Testis (tissue), 3 donors: Measurements from ENCODE around the gene EI24. TPM values are rescaled to one million over a fixed set of nuclear protein-coding genes. Genes with fewer than 3 reads are reported as not detected.

Source experiments
- DNase-seq: peaks from one replicate; pipeline ENCODE4 v3.0.0-alpha.2; 2019
- H3K27ac ChIP-seq, 2 donors: fragments of 200-600 bp; sonication (generic); one replicate each; pipeline ENCODE4 v1.5.1; 2019
- H3K27me3 ChIP-seq: fragments of 200-600 bp; sonication (generic); one replicate; pipeline ENCODE4 v1.5.1; 2019
- H3K36me3 ChIP-seq: fragments of 200-600 bp; sonication (generic); one replicate; pipeline ENCODE4 v1.5.1; 2017; ENCODE audit warnings: low read depth; ENCODE audit errors: missing control alignments
- H3K4me1 ChIP-seq: fragments of 200-600 bp; sonication (generic); one replicate; pipeline ENCODE4 v1.5.1; 2019
- H3K4me3 ChIP-seq, 2 donors: fragments of 200-600 bp; sonication (generic); one replicate each; pipeline ENCODE4 v1.5.1; 2017 to 2019
- H3K9me3 ChIP-seq: fragments of 200-600 bp; sonication (generic); one replicate; pipeline ENCODE4 v1.5.1; 2017
- CTCF ChIP-seq, 3 experiments: fragments of 450-650 bp in 2 of 3; fragments of 200-600 bp in 1 of 3; sonication (generic) in 1 of 3; IDR thresholded peaks; one replicate each; pipeline ENCODE4 v1.5.1; 2016 to 2019; ENCODE audit warnings: antibody characterized with exemption in 3 of 3, mild to moderate bottlenecking in 2 of 3, moderate library complexity in 1 of 3
- POLR2A ChIP-seq: fragments of 450-650 bp; IDR thresholded peaks from one replicate; pipeline ENCODE4 v1.6.1; 2017; ENCODE audit warnings: antibody characterized with exemption, mild to moderate bottlenecking, moderate library complexity
- WGBS, 2 donors: methylation state at CpG; one replicate each; pipeline ENCODE4 v1.1.5; 2018; 5-methylcytosine and 5-hydroxymethylcytosine counted together
- intact Hi-C: fragments of 100-400 bp; cut with DNase I; formaldehyde crosslinking; loops from one replicate; pipeline ENCODE4 v1.15.1; 2023; ENCODE audit warnings: low total_unique reads
- polyA plus RNA-seq: library from polyadenylated mRNA; stranded (reverse); fragments of 350-450 nt; fragmentation: Illumina TruSeq; extraction: RNeasy Lipid Tissue Mini Kit (QIAGEN cat#74804); gene quantifications from one replicate; pipeline ENCODE4 v1.2.3, GENCODE V29; 2014; ENCODE audit warnings: low read depth, low replicate concordance; ENCODE audit not compliant: insufficient read depth
- total RNA-seq, 2 donors: library from RNA; depleted of rRNA; stranded (reverse); fragments of >200 nt; gene quantifications; one replicate each; pipeline ENCODE4 v1.2.3, GENCODE V29; 2016

Gene EI24
- total and polyA plus RNA-seq, 3 donors from 2014 or later: 35.6 to 91.2 (median 36.8) TPM

- WGBS, 2 donors: 0% methylated on average over 23 to 55 of the region's 55 CpGs
- Histone ChIP-seq H3K36me3 (no peaks in the 10 kb centered on the region), H3K27me3 (no peaks in the 10 kb centered on the region), H3K4me3 (peak within 1 kb of the TSS; percentile 79 to 86), H3K9me3 (no peaks in the 10 kb centered on the region), H3K4me1 (peaks cover 3% of the 10 kb centered on the region), H3K27ac (peak within 1 kb of the TSS; percentile 86 to 94)
- DNase-seq: peak; percentile 100
- TF ChIP-seq POLR2A (peak; percentile 74), CTCF (IDR thresholded peaks at IDR 0.05) (no peak)
- intact Hi-C loops: no loop called here
Measured at GRCh38 chr11:125592305-125593113, 23.2 kb downstream of the EI24 start, which contains the start of gene STT3A. TSS of gene STT3A (plus strand) at chr11:125592852. CDS start at chr11:125595916, 3,064 bp downstream.

- TF ChIP-seq CTCF (IDR thresholded peaks at IDR 0.05) (no peak), POLR2A (no peak)
- WGBS, 2 donors: 0 to 1% methylated on average over 18 of the region's 18 CpGs
- Histone ChIP-seq H3K9me3 (no peaks in the 10 kb centered on the region), H3K27ac (peak overlapping the region; percentile 63 to 79), H3K27me3 (no peaks in the 10 kb centered on the region), H3K4me1 (peaks cover 3% of the 10 kb centered on the region), H3K4me3 (peak overlapping the region; percentile 79 to 86), H3K36me3 (no peaks in the 10 kb centered on the region)
- no peak for DNase-seq
- intact Hi-C loops: no loop called here
Measured at GRCh38 chr11:125593114-125593820, 24.0 kb downstream of the EI24 start.

GRCh38 chr11:125594958-125595357 is 25.7 kb downstream of the EI24 start:
- DNase-seq: no peak
- Histone ChIP-seq H3K9me3 (no peaks in the 10 kb centered on the region), H3K4me3 (no peak overlapping the region), H3K27ac (no peak overlapping the region), H3K36me3 (no peaks in the 10 kb centered on the region), H3K27me3 (no peaks in the 10 kb centered on the region), H3K4me1 (peaks cover 3% of the 10 kb centered on the region)
- TF ChIP-seq CTCF (IDR thresholded peaks at IDR 0.05) (no peak), POLR2A (no peak)
- intact Hi-C loops: no loop called here
- WGBS, 2 donors: 57 to 82% methylated on average over 3 of the region's 3 CpGs

GRCh38 chr11:125600663-125601062 is 31.4 kb downstream of the EI24 start:
- no peaks in the 10 kb centered on the region for H3K36me3 ChIP-seq

More at GRCh38 chr11:125600663-125601062, 31.4 kb downstream of the EI24 start:
- Histone ChIP-seq H3K4me1 (no peaks in the 10 kb centered on the region), H3K4me3 (no peak overlapping the region), H3K27ac (no peak overlapping the region), H3K9me3 (no peaks in the 10 kb centered on the region), H3K27me3 (no peaks in the 10 kb centered on the region)
- TF ChIP-seq CTCF (IDR thresholded peaks at IDR 0.05): no peak
- TF ChIP-seq POLR2A: no peak
- WGBS, 2 donors: 93 to 98% methylated on average over 2 of the region's 2 CpGs
- no peak for DNase-seq
- intact Hi-C loops: no loop called here
